HEK293 (cell line): Measurements from ENCODE around the gene SCO1.

Experiments
- CTCF ChIA-PET: fragments of 350-600 bp; formaldehyde crosslinking; extraction: SDS; loops from one replicate; lab custom pipeline; 2021; ENCODE audit warnings: antibody characterized with exemption; lab: Yijun Ruan, JAX
- POLR2A ChIA-PET: fragments of 300-600 bp; formaldehyde crosslinking; extraction: SDS; loops from one replicate; lab custom pipeline; 2020; ENCODE audit warnings: antibody characterized with exemption, inconsistent platforms; lab: Yijun Ruan, JAX
- H3K27ac ChIP-seq: fragments of 200-500 bp; sonication (Bioruptor generic); 2 replicates; pipeline ENCODE4 v1.5.1; 2014; ENCODE audit warnings: low read depth, low read length, control low read depth, inconsistent platforms; ENCODE audit errors: extremely low read depth
- H3K36me3 ChIP-seq, 2 experiments: fragments of 200-500 bp in 1 of 2; sonication (Bioruptor generic) in 1 of 2; 1 replicate in 1 of 2; 2 replicates in 1 of 2; pipeline ENCODE4 v1.5.1; 2014 to 2017; ENCODE audit warnings: inconsistent platforms in 2 of 2, low read length in 2 of 2; ENCODE audit not compliant: control insufficient read depth in 2 of 2, insufficient read depth in 1 of 2
- H3K4me1 ChIP-seq: fragments of 200-500 bp; sonication (Bioruptor generic); 2 replicates; pipeline ENCODE4 v1.5.1; 2014; ENCODE audit warnings: mild to moderate bottlenecking, low read length, inconsistent platforms; ENCODE audit not compliant: control insufficient read depth, insufficient read depth
- H3K4me3 ChIP-seq: 2 replicates; pipeline ENCODE4 v1.5.1; 2011; ENCODE audit warnings: low read depth, mild to moderate bottlenecking, control low read depth, low read length, moderate library complexity
- H3K9me3 ChIP-seq: fragments of 200-500 bp; sonication (Bioruptor generic); 2 replicates; pipeline ENCODE4 v1.5.1; 2014; ENCODE audit warnings: low read depth, low read length, inconsistent platforms; ENCODE audit not compliant: control insufficient read depth, insufficient read depth
- GLI4 ChIP-seq: fragments of 450-650 bp; formaldehyde crosslinking; IDR thresholded peaks from 2 replicates; pipeline ENCODE4 v1.5.1; 2016; ENCODE audit warnings: missing biosample characterization, missing genetic modification characterization
- GLIS1 ChIP-seq: fragments of 450-650 bp; formaldehyde crosslinking; IDR thresholded peaks from 2 replicates; pipeline ENCODE4 v1.5.1; 2016; ENCODE audit warnings: missing biosample characterization, missing genetic modification characterization
- HOXD13 ChIP-seq: sonication (generic); formaldehyde crosslinking; IDR thresholded peaks from 2 replicates; pipeline ENCODE4 v1.8.0; 2022; ENCODE audit warnings: missing genetic modification reagents, borderline replicate concordance
- KLF10 ChIP-seq: fragments of 450-650 bp; IDR thresholded peaks from 2 replicates; pipeline ENCODE4 v1.5.1; 2018; ENCODE audit warnings: missing biosample characterization, mild to moderate bottlenecking, missing genetic modification characterization
- SCRT2 ChIP-seq: fragments of 450-650 bp; formaldehyde crosslinking; IDR thresholded peaks from 2 replicates; pipeline ENCODE4 v1.5.1; 2016; ENCODE audit warnings: missing biosample characterization, missing genetic modification characterization
- SP2 ChIP-seq: fragments of 450-650 bp; formaldehyde crosslinking; IDR thresholded peaks from 2 replicates; pipeline ENCODE4 v1.5.1; 2016; ENCODE audit warnings: missing biosample characterization, missing genetic modification characterization
- ZBTB1 ChIP-seq: fragments of 450-650 bp; formaldehyde crosslinking; IDR thresholded peaks from 2 replicates; pipeline ENCODE4 v1.5.1; 2016; ENCODE audit warnings: missing biosample characterization, missing genetic modification characterization
- ZIC2 ChIP-seq: fragments of 450-650 bp; formaldehyde crosslinking; IDR thresholded peaks from 2 replicates; pipeline ENCODE4 v1.5.1; 2016; ENCODE audit warnings: missing biosample characterization, missing genetic modification characterization
- ZNF138 ChIP-seq: fragments of 450-650 bp; formaldehyde crosslinking; IDR thresholded peaks from 2 replicates; pipeline ENCODE4 v1.5.1; 2016; ENCODE audit warnings: missing biosample characterization, missing genetic modification characterization, borderline replicate concordance
- ZNF146 ChIP-seq: fragments of 450-650 bp; formaldehyde crosslinking; IDR thresholded peaks from 2 replicates; pipeline ENCODE4 v1.5.1; 2016; ENCODE audit warnings: missing biosample characterization, missing genetic modification characterization
- ZNF426 ChIP-seq: fragments of 450-650 bp; formaldehyde crosslinking; IDR thresholded peaks from 2 replicates; pipeline ENCODE4 v1.5.1; 2017; ENCODE audit warnings: missing biosample characterization, missing genetic modification characterization, mild to moderate bottlenecking, inconsistent platforms, moderate library complexity
- ZNF433 ChIP-seq: fragments of 450-650 bp; formaldehyde crosslinking; IDR thresholded peaks from 2 replicates; pipeline ENCODE4 v1.5.1; 2016; ENCODE audit warnings: missing biosample characterization, missing genetic modification characterization, low read depth
- ZNF501 ChIP-seq: fragments of 450-650 bp; formaldehyde crosslinking; IDR thresholded peaks from 2 replicates; pipeline ENCODE4 v1.5.1; 2016; ENCODE audit warnings: missing biosample characterization, missing genetic modification characterization
- ZNF549 ChIP-seq: fragments of 450-650 bp; IDR thresholded peaks from 2 replicates; pipeline ENCODE4 v1.5.1; 2018; ENCODE audit warnings: missing biosample characterization, missing genetic modification characterization, mild to moderate bottlenecking, inconsistent platforms, moderate library complexity
- ZNF555 ChIP-seq: fragments of 450-650 bp; formaldehyde crosslinking; conservative IDR thresholded peaks from 2 replicates; pipeline ENCODE4 v1.5.1; 2017; ENCODE audit warnings: missing biosample characterization, mild to moderate bottlenecking, missing genetic modification characterization, inconsistent platforms
- ZNF623 ChIP-seq: fragments of 450-650 bp; formaldehyde crosslinking; IDR thresholded peaks from 2 replicates; pipeline ENCODE4 v1.5.1; 2016; ENCODE audit warnings: missing biosample characterization, missing genetic modification characterization
- ZNF664 ChIP-seq: fragments of 450-650 bp; formaldehyde crosslinking; IDR thresholded peaks from 2 replicates; pipeline ENCODE4 v1.5.1; 2016; ENCODE audit warnings: missing biosample characterization, missing genetic modification characterization
- ZNF768 ChIP-seq: fragments of 450-650 bp; formaldehyde crosslinking; IDR thresholded peaks from 2 replicates; pipeline ENCODE4 v1.5.1; 2018; ENCODE audit warnings: missing biosample characterization, mild to moderate bottlenecking, missing genetic modification characterization
- ZNF776 ChIP-seq: fragments of 450-650 bp; formaldehyde crosslinking; IDR thresholded peaks from 2 replicates; pipeline ENCODE4 v1.5.0; 2017; ENCODE audit warnings: missing biosample characterization, missing genetic modification characterization, borderline replicate concordance
- ZNF777 ChIP-seq: fragments of 450-650 bp; formaldehyde crosslinking; IDR thresholded peaks from 2 replicates; pipeline ENCODE4 v1.5.1; 2017; ENCODE audit warnings: missing biosample characterization, missing genetic modification characterization, borderline replicate concordance
- TF ChIP-seq, protein P1 (sequence below): fragments of 450-650 bp; formaldehyde crosslinking; IDR thresholded peaks from 2 replicates; pipeline ENCODE4 v1.5.1; 2017; ENCODE audit warnings: missing biosample characterization, missing genetic modification characterization
- TF ChIP-seq, protein P2 (sequence below): fragments of 450-650 bp; formaldehyde crosslinking; IDR thresholded peaks from 2 replicates; pipeline ENCODE4 v1.5.1; 2016; ENCODE audit warnings: missing biosample characterization, missing genetic modification characterization
- TF ChIP-seq, protein P3 (sequence below): fragments of 450-650 bp; formaldehyde crosslinking; IDR thresholded peaks from 2 replicates; pipeline ENCODE4 v1.5.1; 2016; ENCODE audit warnings: missing biosample characterization, missing genetic modification characterization
- TF ChIP-seq, protein P4 (sequence below): fragments of 450-650 bp; formaldehyde crosslinking; IDR thresholded peaks from 2 replicates; pipeline ENCODE4 v1.5.1; 2016; ENCODE audit warnings: missing biosample characterization, missing genetic modification characterization, low read depth

SCO1 gene

DNA sequence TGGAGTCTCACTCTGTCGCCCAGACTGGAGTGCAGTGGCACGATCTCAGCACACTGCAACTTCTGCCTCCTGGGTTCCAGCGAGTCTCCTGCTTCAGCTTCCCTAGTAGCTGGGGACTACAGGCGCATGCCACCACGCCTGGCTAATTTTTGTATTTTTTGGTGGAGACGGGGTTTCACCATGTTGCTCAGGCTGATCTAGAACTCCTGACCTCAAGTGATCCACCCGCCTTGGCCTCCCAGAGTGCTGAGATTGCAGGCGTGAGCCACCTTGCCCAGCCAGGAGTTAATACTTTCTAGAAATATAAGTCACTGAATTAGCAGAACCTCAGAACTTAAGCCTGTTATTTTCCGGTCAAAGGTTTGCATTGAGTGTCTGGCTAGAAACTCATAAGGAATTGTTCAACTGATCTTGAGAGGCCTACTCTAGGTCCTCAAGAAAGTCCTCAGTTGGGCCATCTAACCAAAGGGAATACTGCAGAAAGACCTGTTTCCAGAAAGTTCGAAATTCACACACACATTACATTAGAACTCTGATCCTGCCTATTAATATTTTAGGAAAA, 31.1 kb upstream of the SCO1 start:
- Histone ChIP-seq H3K9me3 (no peaks in the 10 kb centered on the region), H3K36me3 (no peaks in the 10 kb centered on the region), H3K27ac (no peak overlapping the region)
- CTCF ChIA-PET: interaction anchor here (3.7 kb wide), 1 partner anchor 9 kb away, joined by 17 read pairs; no protein-coding TSS in a partner anchor
- POLR2A ChIA-PET: no interaction called here
- TF ChIP-seq ZNF501 (tag by site-specific recombination) (no peak), ZNF623 (tag by site-specific recombination) (no peak), ZNF138 (no peak), ZBTB1 (tag by site-specific recombination) (no peak), SCRT2 (tag by site-specific recombination) (no peak), ZNF549 (tag by site-specific recombination) (no peak), ZNF777 (tag by site-specific recombination) (no peak), ZNF776 (tag by site-specific recombination) (no peak), ZNF555 (tag by site-specific recombination) (no peak), ZNF768 (tag by site-specific recombination) (no peak), KLF10 (no peak), ZNF146 (tag by site-specific recombination) (no peak)
- TF ChIP-seq, protein P1, sequence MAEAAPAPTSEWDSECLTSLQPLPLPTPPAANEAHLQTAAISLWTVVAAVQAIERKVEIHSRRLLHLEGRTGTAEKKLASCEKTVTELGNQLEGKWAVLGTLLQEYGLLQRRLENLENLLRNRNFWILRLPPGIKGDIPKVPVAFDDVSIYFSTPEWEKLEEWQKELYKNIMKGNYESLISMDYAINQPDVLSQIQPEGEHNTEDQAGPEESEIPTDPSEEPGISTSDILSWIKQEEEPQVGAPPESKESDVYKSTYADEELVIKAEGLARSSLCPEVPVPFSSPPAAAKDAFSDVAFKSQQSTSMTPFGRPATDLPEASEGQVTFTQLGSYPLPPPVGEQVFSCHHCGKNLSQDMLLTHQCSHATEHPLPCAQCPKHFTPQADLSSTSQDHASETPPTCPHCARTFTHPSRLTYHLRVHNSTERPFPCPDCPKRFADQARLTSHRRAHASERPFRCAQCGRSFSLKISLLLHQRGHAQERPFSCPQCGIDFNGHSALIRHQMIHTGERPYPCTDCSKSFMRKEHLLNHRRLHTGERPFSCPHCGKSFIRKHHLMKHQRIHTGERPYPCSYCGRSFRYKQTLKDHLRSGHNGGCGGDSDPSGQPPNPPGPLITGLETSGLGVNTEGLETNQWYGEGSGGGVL: no peak
- TF ChIP-seq, protein P2, sequence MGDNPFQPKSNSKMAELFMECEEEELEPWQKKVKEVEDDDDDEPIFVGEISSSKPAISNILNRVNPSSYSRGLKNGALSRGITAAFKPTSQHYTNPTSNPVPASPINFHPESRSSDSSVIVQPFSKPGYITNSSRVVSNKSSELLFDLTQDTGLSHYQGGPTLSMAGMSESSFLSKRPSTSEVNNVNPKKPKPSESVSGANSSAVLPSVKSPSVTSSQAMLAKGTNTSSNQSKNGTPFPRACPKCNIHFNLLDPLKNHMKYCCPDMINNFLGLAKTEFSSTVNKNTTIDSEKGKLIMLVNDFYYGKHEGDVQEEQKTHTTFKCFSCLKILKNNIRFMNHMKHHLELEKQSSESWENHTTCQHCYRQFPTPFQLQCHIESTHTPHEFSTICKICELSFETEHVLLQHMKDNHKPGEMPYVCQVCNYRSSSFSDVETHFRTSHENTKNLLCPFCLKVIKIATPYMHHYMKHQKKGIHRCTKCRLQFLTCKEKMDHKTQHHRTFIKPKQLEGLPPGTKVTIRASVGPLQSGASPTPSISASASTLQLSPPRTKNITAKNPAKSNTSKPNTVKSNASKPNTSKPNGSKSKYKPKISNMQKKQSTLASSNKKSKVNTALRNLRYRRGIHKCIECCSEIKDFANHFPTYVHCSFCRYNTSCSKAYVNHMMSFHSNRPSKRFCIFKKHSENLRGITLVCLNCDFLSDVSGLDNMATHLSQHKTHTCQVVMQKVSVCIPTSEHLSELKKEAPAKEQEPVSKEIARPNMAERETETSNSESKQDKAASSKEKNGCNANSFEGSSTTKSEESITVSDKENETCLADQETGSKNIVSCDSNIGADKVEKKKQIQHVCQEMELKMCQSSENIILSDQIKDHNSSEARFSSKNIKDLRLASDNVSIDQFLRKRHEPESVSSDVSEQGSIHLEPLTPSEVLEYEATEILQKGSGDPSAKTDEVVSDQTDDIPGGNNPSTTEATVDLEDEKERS (tag by site-specific recombination): no peak
- TF ChIP-seq, all 188 proteins: peak for 0
- Histone ChIP-seq H3K4me3 (no peak overlapping the region), H3K4me1 (no peaks in the 10 kb centered on the region; the same call in 1 of the 2 replicates)

DNA sequence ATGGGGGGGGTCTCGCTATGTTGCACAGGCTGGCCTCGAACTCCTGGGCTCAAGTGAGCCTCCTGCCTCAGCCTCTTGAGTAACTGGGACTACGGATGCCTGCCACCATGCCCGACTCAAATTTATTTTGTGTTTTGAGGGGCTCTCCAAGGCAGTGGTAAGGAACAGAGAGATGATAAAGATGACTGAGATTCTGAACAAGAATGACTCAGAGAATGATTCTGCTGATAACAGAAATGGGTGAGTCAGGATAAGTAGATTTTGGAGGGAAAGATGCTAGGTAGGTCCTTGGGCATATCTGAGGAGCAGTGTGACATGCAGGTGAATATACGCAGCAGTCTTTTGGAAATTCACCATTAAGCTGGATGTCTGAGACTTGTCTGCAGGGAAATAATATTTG, 29.9 kb upstream of the SCO1 start:
- Histone ChIP-seq H3K27ac (no peak overlapping the region), H3K4me1 (no peaks in the 10 kb centered on the region; the same call in 1 of the 2 replicates), H3K4me3 (no peak overlapping the region), H3K9me3 (no peaks in the 10 kb centered on the region), H3K36me3 (no peaks in the 10 kb centered on the region)
- ChIA-PET CTCF (interaction anchor here (0.6 to 3.7 kb wide), 2 partner anchors 10 to 31 kb away, joined by 6 to 17 read pairs; no protein-coding TSS in a partner anchor), POLR2A (no interaction called here)
- TF ChIP-seq ZNF664 (tag by site-specific recombination) (no peak), ZIC2 (tag by site-specific recombination) (no peak), ZNF433 (no peak), ZNF776 (tag by site-specific recombination) (no peak), GLI4 (tag by site-specific recombination) (no peak), SP2 (tag by site-specific recombination) (no peak), GLIS1 (tag by site-specific recombination) (no peak), ZNF426 (tag by site-specific recombination) (no peak), HOXD13 (no peak)
- TF ChIP-seq, protein P3, sequence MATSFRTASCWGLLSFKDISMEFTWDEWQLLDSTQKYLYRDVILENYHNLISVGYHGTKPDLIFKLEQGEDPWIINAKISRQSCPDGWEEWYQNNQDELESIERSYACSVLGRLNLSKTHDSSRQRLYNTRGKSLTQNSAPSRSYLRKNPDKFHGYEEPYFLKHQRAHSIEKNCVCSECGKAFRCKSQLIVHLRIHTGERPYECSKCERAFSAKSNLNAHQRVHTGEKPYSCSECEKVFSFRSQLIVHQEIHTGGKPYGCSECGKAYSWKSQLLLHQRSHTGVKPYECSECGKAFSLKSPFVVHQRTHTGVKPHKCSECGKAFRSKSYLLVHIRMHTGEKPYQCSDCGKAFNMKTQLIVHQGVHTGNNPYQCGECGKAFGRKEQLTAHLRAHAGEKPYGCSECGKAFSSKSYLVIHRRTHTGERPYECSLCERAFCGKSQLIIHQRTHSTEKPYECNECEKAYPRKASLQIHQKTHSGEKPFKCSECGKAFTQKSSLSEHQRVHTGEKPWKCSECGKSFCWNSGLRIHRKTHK (tag by site-specific recombination): no peak
- TF ChIP-seq, protein P4, sequence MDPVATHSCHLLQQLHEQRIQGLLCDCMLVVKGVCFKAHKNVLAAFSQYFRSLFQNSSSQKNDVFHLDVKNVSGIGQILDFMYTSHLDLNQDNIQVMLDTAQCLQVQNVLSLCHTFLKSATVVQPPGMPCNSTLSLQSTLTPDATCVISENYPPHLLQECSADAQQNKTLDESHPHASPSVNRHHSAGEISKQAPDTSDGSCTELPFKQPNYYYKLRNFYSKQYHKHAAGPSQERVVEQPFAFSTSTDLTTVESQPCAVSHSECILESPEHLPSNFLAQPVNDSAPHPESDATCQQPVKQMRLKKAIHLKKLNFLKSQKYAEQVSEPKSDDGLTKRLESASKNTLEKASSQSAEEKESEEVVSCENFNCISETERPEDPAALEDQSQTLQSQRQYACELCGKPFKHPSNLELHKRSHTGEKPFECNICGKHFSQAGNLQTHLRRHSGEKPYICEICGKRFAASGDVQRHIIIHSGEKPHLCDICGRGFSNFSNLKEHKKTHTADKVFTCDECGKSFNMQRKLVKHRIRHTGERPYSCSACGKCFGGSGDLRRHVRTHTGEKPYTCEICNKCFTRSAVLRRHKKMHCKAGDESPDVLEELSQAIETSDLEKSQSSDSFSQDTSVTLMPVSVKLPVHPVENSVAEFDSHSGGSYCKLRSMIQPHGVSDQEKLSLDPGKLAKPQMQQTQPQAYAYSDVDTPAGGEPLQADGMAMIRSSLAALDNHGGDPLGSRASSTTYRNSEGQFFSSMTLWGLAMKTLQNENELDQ: no peak
- TF ChIP-seq, all 188 proteins: peak for 0
